ENCODE measurements around the gene PRRG2. TPM values are rescaled to one million over a fixed set of nuclear protein-coding genes. Genes with fewer than 3 reads are reported as not detected.

The PRRG2 gene
- polyA plus RNA-seq, 3 donors: 0.49 TPM; not detected in 2

GRCh38 chr19:49588365-49589122, 7.4 kb downstream of the PRRG2 start:
- H3K79me2 ChIP-seq (ENCODE audit: insufficient read depth, low read length): peaks cover 21% of the 10 kb centered on the region
- 94% methylated on average over 16 of the region's 18 CpGs for WGBS (ENCODE audit: insufficient coverage)
- H2AFZ ChIP-seq (ENCODE audit: insufficient read depth, low read depth, low read length, poor library complexity, severe bottlenecking): no peak overlapping the region
- intact Hi-C loops (cut with micrococcal nuclease): no loop called here
- no peak overlapping the region for H3K4me2 ChIP-seq (replicated peaks; ENCODE audit: extremely low read depth, low read length, poor library complexity, severe bottlenecking)
- no peak for DNase-seq
- TF ChIP-seq CTCF (IDR thresholded peaks at IDR 0.05): no peak
- peaks cover 17% of the 10 kb centered on the region for H4K20me1 ChIP-seq (ENCODE audit: insufficient read depth, low read length)
- H3K27me3 ChIP-seq (ENCODE audit: control insufficient read depth in 2 of 2, insufficient read depth in 2 of 2, low read length in 2 of 2): no peaks in the 10 kb centered on the region
- no peaks in the 10 kb centered on the region for H3K9me3 Mint-ChIP-seq
- no peaks in the 10 kb centered on the region for H3K36me3 Mint-ChIP-seq
- H3K27ac Mint-ChIP-seq: no peak overlapping the region
- H3K27me3 Mint-ChIP-seq (ENCODE audit: low read depth in 3 of 3): peaks cover 2 to 10% (median 5%) of the 10 kb centered on the region in 3 donors
- H3K4me3 Mint-ChIP-seq: no peak overlapping the region
- H3K4me3 ChIP-seq (replicated peaks in 1 of 3; ENCODE audit: low read depth in 2 of 3, low read length in 3 of 3): no peak overlapping the region
- no peaks in the 10 kb centered on the region for H3K36me3 ChIP-seq (replicated peaks in 1 of 2; ENCODE audit: control insufficient read depth in 1 of 2, insufficient read depth in 2 of 2, low read length in 2 of 2)
- no peak overlapping the region for H3K9ac ChIP-seq (ENCODE audit: insufficient read depth, low read length, poor library complexity, severe bottlenecking)
- H3K4me1 Mint-ChIP-seq: peaks cover 23% of the 10 kb centered on the region
- H3K4me1 ChIP-seq (ENCODE audit: control insufficient read depth in 1 of 2, insufficient read depth in 2 of 2, low read length in 2 of 2): peaks cover 21 to 31% of the 10 kb centered on the region in 2 donors
- H3K9me3 ChIP-seq (replicated peaks in 1 of 2; ENCODE audit: control insufficient read depth in 1 of 2, insufficient read depth in 1 of 2, low read length in 2 of 2): no peaks in the 10 kb centered on the region
- no peak overlapping the region for H3K27ac ChIP-seq (ENCODE audit: low read depth in 1 of 2, low read length in 2 of 2)

- Histone ChIP-seq H3K79me2 (ENCODE audit: insufficient read depth, low read length) (peaks cover 30% of the 10 kb centered on the region), H3K4me2 (replicated peaks; ENCODE audit: extremely low read depth, low read length, poor library complexity, severe bottlenecking) (no peak overlapping the region), H4K20me1 (ENCODE audit: insufficient read depth, low read length) (peaks cover 26% of the 10 kb centered on the region), H2AFZ (ENCODE audit: insufficient read depth, low read depth, low read length, poor library complexity, severe bottlenecking) (no peak overlapping the region), H3K27ac (ENCODE audit: low read depth in 1 of 2, low read length in 2 of 2) (no peak overlapping the region), H3K9ac (ENCODE audit: insufficient read depth, low read length, poor library complexity, severe bottlenecking) (no peak overlapping the region), H3K36me3 (replicated peaks in 1 of 2; ENCODE audit: control insufficient read depth in 1 of 2, insufficient read depth in 2 of 2, low read length in 2 of 2) (peaks cover 5 to 7% of the 10 kb centered on the region in 2 donors), H3K4me1 (ENCODE audit: control insufficient read depth in 1 of 2, insufficient read depth in 2 of 2, low read length in 2 of 2) (peaks cover 28 to 37% of the 10 kb centered on the region in 2 donors), H3K27me3 (ENCODE audit: control insufficient read depth in 2 of 2, insufficient read depth in 2 of 2, low read length in 2 of 2) (no peaks in the 10 kb centered on the region), H3K4me3 (replicated peaks in 1 of 3; ENCODE audit: low read depth in 2 of 3, low read length in 3 of 3) (no peak overlapping the region), H3K9me3 (replicated peaks in 1 of 2; ENCODE audit: control insufficient read depth in 1 of 2, insufficient read depth in 1 of 2, low read length in 2 of 2) (no peaks in the 10 kb centered on the region)
- Mint-ChIP-seq H3K4me1 (peaks cover 30% of the 10 kb centered on the region), H3K36me3 (peaks cover 6 to 7% of the 10 kb centered on the region in 2 donors), H3K27ac (no peak overlapping the region), H3K4me3 (no peak overlapping the region), H3K27me3 (ENCODE audit: low read depth in 3 of 3) (peaks cover 3 to 10% (median 5%) of the 10 kb centered on the region in 3 donors), H3K9me3 (no peaks in the 10 kb centered on the region)
- TF ChIP-seq CTCF (IDR thresholded peaks at IDR 0.05): no peak
- WGBS (ENCODE audit: insufficient coverage): no CpG with 5 or more reads among the region's 5 CpGs
- DNase-seq: no peak
- intact Hi-C loops (cut with micrococcal nuclease): no loop called here
These were observed 8.4 kb downstream of the PRRG2 start for GRCh38 chr19:49589502-49589905.
